Measurements from ENCODE around the gene NVL. TPM values are rescaled to one million over a fixed set of nuclear protein-coding genes. Genes with fewer than 3 reads are reported as not detected.

NVL gene
- total and polyA plus RNA-seq, 10 of the 15 experiments (the other 5 are each of a cell fraction or from before 2014, with no cell fraction given) = 20.3 to 49.6 (median 35.2) TPM

DNA sequence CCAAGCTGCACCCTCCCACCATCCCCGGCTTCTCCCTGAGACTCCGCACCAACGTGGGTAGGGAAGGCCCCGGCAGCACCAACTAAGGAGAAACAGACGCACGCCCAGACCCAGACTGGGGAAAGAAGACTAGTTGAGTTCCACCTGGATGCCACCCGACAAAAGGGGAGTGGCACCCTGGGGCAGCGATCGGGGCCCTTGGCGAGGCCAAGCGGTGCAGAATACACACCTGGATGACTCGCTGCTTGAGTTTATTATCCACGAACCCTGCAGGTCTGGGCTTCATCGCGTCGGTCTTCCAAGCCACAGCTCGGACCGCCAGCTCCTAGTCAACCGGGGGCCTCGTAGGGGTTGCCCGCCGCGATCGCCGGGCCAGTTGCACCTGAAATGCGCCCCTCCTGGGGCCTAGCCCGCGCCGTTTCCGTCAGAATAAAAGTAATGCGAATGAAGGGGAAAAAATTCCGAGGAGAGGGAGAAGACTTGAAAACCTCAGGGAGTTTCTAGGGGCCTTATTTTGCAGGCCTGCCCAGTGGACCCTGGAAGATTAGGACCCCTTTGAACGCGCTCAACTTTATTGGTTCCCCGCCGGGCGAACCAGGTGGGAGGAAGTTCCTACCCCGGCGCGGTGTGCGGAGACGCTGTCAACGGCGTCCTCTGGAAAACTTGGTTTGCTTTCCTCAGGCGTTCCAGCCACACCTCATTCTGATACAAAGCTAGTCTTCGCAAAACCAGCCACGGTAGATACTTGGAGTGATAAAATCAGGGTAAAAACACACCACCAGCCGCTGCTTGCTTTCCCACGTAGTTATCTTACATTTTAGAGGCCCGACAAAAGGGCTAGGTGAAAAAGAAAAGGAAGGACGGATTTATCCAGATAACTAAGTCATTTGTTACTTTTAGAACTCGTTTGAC, at the start of gene NVL (continued):
- TF ChIP-seq ZNF207 (IDR thresholded peaks at IDR 0.05; ENCODE audit: borderline replicate concordance) (peak; percentile 98; the same call in 1 of the 2 replicates), JUNB (IDR thresholded peaks at IDR 0.05) (no peak; the same call in 1 of the 2 replicates), RCOR1 (conservative IDR thresholded peaks at IDR 0.05; ENCODE audit: low read depth, low read length) (no peak), GABPA (IDR thresholded peaks at IDR 0.05; ENCODE audit: low read depth) (peak; percentile 86), RFX5 (IDR thresholded peaks at IDR 0.05; ENCODE audit: low read depth, low read length) (no peak), TCF7 (IDR thresholded peaks at IDR 0.05; ENCODE audit: borderline replicate concordance) (no peak), HCFC1 (IDR thresholded peaks at IDR 0.05; ENCODE audit: low read length) (peak; percentile 76), ZNF217 (IDR thresholded peaks at IDR 0.05) (no peak), CBX3 (IDR thresholded peaks at IDR 0.05; ENCODE audit: borderline replicate concordance, low read depth) (no peak), KDM1A (IDR thresholded peaks at IDR 0.05; ENCODE audit: borderline replicate concordance) (no peak), ZZZ3 (IDR thresholded peaks at IDR 0.05; ENCODE audit: control insufficient read depth, insufficient read length, low read depth) (no peak), NBN (IDR thresholded peaks at IDR 0.05) (peak; percentile 93), HDAC2 (IDR thresholded peaks at IDR 0.05) (no peak), ESRRA (IDR thresholded peaks at IDR 0.05; ENCODE audit: low read length) (0 out of 2 replicates have a peak, but pooled peaks have one; percentile 33), NR2C2 (IDR thresholded peaks at IDR 0.05; ENCODE audit: borderline replicate concordance, control insufficient read depth, insufficient read length, low read depth) (no peak), BMI1 (IDR thresholded peaks at IDR 0.05; ENCODE audit: borderline replicate concordance) (no peak), WRNIP1 (IDR thresholded peaks at IDR 0.05; ENCODE audit: borderline replicate concordance, low read depth, low read length) (peak; percentile 77; the same call in 1 of the 2 replicates), POU2F2 (IDR thresholded peaks at IDR 0.05; ENCODE audit: borderline replicate concordance, low read depth, low read length) (peak; percentile 70; the same call in 2 of the 3 replicates), MEF2B (IDR thresholded peaks at IDR 0.05; ENCODE audit: partially characterized antibody, poor library complexity, severe bottlenecking) (no peak), ASH2L (IDR thresholded peaks at IDR 0.05; ENCODE audit: borderline replicate concordance, low read depth) (no peak), TBL1XR1 (IDR thresholded peaks at IDR 0.05; ENCODE audit: low read depth, low read length) (0 out of 2 replicates have a peak, but pooled peaks have one; percentile 16)
- TF ChIP-seq, protein P1, sequence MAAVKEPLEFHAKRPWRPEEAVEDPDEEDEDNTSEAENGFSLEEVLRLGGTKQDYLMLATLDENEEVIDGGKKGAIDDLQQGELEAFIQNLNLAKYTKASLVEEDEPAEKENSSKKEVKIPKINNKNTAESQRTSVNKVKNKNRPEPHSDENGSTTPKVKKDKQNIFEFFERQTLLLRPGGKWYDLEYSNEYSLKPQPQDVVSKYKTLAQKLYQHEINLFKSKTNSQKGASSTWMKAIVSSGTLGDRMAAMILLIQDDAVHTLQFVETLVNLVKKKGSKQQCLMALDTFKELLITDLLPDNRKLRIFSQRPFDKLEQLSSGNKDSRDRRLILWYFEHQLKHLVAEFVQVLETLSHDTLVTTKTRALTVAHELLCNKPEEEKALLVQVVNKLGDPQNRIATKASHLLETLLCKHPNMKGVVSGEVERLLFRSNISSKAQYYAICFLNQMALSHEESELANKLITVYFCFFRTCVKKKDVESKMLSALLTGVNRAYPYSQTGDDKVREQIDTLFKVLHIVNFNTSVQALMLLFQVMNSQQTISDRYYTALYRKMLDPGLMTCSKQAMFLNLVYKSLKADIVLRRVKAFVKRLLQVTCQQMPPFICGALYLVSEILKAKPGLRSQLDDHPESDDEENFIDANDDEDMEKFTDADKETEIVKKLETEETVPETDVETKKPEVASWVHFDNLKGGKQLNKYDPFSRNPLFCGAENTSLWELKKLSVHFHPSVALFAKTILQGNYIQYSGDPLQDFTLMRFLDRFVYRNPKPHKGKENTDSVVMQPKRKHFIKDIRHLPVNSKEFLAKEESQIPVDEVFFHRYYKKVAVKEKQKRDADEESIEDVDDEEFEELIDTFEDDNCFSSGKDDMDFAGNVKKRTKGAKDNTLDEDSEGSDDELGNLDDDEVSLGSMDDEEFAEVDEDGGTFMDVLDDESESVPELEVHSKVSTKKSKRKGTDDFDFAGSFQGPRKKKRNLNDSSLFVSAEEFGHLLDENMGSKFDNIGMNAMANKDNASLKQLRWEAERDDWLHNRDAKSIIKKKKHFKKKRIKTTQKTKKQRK (IDR thresholded peaks at IDR 0.05; ENCODE audit: low read depth, low read length) = no peak
- TF ChIP-seq, protein P2, sequence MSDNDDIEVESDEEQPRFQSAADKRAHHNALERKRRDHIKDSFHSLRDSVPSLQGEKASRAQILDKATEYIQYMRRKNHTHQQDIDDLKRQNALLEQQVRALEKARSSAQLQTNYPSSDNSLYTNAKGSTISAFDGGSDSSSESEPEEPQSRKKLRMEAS (IDR thresholded peaks at IDR 0.05; ENCODE audit: low read depth, low read length) = peak; percentile 57; the same call in 1 of the 2 replicates
- TF ChIP-seq, protein P3, sequence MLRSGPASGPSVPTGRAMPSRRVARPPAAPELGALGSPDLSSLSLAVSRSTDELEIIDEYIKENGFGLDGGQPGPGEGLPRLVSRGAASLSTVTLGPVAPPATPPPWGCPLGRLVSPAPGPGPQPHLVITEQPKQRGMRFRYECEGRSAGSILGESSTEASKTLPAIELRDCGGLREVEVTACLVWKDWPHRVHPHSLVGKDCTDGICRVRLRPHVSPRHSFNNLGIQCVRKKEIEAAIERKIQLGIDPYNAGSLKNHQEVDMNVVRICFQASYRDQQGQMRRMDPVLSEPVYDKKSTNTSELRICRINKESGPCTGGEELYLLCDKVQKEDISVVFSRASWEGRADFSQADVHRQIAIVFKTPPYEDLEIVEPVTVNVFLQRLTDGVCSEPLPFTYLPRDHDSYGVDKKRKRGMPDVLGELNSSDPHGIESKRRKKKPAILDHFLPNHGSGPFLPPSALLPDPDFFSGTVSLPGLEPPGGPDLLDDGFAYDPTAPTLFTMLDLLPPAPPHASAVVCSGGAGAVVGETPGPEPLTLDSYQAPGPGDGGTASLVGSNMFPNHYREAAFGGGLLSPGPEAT (IDR thresholded peaks at IDR 0.05; ENCODE audit: low read depth) = peak; percentile 97
- TF ChIP-seq, protein P4, sequence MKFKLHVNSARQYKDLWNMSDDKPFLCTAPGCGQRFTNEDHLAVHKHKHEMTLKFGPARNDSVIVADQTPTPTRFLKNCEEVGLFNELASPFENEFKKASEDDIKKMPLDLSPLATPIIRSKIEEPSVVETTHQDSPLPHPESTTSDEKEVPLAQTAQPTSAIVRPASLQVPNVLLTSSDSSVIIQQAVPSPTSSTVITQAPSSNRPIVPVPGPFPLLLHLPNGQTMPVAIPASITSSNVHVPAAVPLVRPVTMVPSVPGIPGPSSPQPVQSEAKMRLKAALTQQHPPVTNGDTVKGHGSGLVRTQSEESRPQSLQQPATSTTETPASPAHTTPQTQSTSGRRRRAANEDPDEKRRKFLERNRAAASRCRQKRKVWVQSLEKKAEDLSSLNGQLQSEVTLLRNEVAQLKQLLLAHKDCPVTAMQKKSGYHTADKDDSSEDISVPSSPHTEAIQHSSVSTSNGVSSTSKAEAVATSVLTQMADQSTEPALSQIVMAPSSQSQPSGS (IDR thresholded peaks at IDR 0.05; ENCODE audit: low read length) = no peak
